SH-SY5Y (cell line): ENCODE data around the gene CIITA.

ENCODE experiments used
- GATA2 ChIP-seq: IDR thresholded peaks from 2 replicates; pipeline ENCODE4 v1.6.1; 2011; ENCODE audit warnings: mild to moderate bottlenecking, low read depth, low read length
- GATA3 ChIP-seq: IDR thresholded peaks from 2 replicates; pipeline ENCODE4 v1.6.1; 2011; ENCODE audit warnings: low read depth, mild to moderate bottlenecking, low read length, moderate library complexity

GRCh38 chr16:10834130-10834529, 42.9 kb upstream of the CIITA start:
- TF ChIP-seq GATA2 (no peak), GATA3 (no peak)
